CD4-positive, alpha-beta T cell treated with Interferon alpha-2 for 1 hour (primary cell): ENCODE measurements around the gene DPP6.
"Not testable (repeated sequence)": the region's sequence is repeated elsewhere in the genome, so short reads cannot be mapped to it uniquely, and the experiment has no call there.

Experiments used
- DNase-seq, 2 donors: peaks; one replicate each; pipeline ENCODE4 v3.0.0-alpha.2; 2020 to 2022

The DPP6 gene

DNA sequence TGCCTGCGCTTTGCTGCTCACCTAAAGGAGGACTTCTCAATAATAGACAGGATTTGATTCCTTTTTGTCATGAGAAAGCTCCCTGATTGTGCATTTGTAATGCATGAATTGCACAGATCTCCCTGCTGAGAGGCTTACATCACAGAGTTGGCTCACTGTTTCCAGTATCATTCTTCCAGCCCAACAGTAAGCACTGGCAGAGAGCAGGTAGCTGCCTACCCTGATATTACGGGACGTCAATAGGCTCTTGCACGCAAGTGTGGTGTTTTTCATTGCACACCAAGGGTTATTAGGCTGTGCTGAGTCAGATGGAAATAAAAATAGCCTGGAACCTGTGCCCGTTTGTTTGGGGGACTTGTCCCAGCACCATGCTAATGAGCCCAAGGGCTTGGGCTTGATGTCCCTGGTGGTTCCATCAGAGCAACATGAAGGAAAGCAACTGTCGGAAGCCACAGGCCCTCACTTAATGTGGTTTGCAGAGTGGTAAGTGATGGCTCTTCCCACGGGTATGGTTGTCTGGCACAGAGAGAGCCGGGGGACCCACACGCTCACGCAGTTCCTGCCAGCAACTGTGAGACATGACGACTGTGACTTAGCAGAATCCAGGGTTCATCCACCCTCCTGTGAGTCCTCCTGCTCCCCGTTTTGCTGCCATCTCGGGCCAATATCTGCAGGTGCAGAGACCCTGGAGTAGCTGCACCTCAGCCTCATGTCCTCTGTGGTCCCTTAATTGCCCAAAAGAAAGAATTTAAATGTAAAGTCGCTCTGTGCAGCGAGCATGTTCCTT is 20.4 kb downstream of the DPP6 start:
- not testable (repeated sequence) for DNase-seq

DNA sequence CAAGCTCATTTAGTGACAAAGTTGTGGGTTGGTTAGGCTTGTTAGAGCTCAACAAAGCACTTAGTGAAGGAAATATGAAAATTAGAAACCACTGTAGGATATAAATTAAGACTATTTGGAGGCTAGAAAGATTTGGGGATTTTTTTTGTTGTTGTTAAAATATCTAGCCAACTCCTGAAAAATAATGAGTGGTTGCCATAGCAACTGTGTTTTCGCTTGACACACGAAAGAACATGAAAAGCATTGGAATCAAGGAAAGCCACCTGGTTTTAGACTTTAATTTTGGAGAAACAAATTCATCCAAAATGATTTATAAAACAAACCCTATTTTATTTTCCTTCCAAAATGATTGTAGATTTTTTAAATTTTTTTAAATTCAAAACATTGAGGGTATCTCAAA is 26.3 kb downstream of the DPP6 start:
- DNase-seq = not testable (repeated sequence)

DNA sequence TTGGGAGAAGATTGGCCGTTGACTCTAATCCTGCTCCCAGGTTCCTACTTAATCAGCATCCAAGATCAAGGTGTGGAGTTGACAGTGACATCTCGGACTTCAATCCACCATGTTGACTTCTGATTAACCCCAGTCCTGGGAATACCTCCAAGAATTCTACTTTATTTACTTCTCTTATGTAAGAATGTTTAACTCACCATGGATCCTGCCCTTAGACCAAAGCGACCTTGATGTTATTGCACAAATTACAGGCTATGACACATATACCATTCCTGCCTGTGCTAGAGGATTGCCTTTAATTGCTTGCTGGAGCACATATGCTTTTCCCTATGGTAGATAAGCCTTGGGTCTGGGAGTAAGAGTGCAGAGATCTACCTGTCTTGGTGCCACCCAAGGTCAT is 28.1 kb downstream of the DPP6 start:
- not testable (repeated sequence) for DNase-seq

GRCh38 chr7:154087037-154087725 is 35.0 kb downstream of the DPP6 start:
- DNase-seq = not testable (repeated sequence)

DNA sequence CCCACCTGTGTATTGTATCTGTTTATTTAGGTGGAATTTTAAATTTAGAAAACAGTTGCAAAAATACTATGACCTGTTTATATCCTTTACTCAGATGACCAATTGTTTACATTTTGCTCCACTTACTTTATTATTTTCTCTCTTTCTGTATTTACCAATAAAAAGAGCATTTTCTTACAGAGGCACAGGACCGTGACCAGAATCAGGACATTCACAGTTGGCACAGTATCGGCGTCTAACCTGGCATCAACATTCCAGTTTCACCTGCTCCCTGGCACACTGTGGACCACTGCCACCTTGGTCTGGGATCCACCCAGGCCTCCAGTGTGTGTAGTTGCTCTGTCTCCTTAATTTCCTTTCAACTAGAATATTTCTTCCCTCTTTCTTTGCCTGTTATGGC is 39.9 kb downstream of the DPP6 start:
- not testable (repeated sequence) for DNase-seq

GRCh38 chr7:154095201-154095600 is 43.0 kb downstream of the DPP6 start:
- DNase-seq = not testable (repeated sequence)

- DNase-seq = not testable (repeated sequence)
Measured at GRCh38 chr7:154105063-154105462, 52.9 kb downstream of the DPP6 start.

- not testable (repeated sequence) for DNase-seq
Measured at GRCh38 chr7:154109615-154110014, 57.4 kb downstream of the DPP6 start.

DNA sequence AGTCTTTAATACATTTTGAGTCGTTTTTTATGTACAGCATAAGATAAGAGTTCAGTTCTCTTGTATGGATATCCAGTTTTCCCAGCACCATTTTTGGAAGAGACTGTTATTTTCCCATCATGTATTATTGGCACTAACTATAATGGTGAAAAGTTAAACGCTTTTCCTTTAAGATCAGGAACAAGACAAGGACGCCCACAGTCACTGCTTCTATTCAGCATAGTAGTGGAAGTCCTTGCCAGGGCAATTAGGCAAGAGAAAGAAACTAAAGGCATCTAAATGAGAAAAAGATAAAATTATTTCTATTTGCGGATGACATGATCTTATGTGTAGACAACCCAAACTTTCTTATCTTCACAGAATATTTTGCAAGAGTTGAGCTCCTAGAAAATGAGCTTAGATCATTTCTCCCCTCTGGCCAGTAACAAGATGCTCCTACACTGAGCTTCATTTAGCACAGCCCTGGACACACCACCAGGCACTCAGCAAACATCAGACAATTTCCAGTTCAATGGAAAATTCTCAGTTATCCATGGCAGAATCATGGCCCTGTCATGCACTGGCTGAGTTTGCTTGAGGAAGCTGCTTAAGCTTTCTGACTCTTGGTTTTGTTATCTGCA is 61.6 kb downstream of the DPP6 start:
- not testable (repeated sequence) for DNase-seq

- not testable (repeated sequence) for DNase-seq
Measured at GRCh38 chr7:154117411-154118390, 65.5 kb downstream of the DPP6 start.

GRCh38 chr7:154120825-154121224 is 68.6 kb downstream of the DPP6 start:
- DNase-seq = not testable (repeated sequence)

- DNase-seq = not testable (repeated sequence)
Measured at GRCh38 chr7:154122720-154123119, 70.5 kb downstream of the DPP6 start.

DNA sequence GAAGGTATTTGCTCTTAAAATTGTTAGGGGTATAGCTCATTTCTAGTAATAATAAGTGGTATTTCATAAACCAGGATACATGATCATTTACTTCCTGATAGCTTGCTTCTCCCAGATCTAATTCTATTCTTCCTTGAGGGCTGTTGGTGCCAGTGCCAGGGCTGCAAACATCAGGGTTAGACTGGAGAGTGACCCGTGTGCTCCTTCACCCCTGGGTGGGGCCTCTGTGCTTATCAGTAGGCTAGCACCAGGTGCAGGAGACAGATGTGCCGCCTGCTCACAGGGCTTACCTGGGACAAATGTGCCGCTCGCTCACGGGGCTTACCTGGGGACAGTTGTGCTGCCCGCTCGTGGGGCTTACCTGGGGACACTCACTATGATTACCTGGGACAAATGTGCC is 71.2 kb downstream of the DPP6 start:
- DNase-seq = not testable (repeated sequence)

DNA sequence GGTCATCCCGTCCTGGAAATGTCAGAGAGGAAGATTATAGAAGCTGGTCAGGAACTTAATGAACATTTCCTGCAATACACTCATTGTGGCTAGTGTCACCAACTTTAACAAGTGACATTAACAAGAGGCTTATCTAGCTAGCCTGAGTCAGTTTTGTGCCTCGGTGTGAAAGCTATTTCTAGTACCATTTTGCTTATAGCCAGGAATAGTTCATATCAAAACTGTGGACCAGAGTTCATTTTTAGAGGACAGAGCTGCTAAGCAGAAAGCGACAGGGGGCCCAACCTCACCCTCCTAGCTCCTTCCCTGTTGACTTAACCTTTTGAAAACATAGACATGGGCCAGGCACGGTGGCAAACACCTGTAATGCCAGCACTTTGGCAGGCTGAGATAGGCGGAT is 76.9 kb downstream of the DPP6 start:
- DNase-seq = not testable (repeated sequence)

DNA sequence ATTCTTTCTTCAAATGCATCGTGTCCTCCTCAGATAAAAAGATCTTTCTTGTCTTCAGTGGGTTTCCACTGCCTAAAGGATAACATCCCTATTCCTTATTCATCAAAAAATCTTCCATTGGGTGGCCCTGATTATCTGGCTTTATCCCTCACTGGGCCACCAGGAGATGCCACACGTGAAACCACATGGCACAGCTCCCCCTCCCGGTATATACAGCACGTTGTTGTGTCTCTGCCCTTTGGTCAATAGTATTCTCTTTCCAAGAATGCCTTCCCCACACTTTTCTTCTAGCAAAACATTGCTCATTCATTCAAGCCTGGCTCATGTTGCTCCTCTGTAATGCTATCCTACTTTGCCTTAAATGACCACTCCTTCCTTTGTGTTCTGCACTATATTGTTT is 80.4 kb downstream of the DPP6 start:
- DNase-seq = not testable (repeated sequence)

GRCh38 chr7:154133703-154134277 is 81.6 kb downstream of the DPP6 start:
- DNase-seq = not testable (repeated sequence)

DNA sequence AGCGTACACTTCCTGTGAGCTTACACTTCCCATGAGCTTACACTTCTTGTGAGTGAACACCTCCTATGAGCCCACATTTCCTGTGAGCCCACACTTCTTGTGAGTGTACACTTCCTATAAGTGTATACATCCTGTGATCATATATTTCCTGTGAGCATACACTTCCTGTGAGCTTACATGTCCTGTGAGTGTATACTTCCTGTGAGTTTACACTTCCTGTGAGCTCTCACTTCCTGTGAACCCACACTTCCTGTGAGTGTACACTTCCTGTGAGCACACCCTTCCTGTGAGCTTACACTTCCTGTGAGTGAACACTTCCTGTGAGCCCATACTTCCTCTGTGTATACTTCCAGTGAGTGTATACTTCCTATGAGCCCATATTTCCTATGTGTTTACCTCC is 82.5 kb downstream of the DPP6 start:
- not testable (repeated sequence) for DNase-seq

DNA sequence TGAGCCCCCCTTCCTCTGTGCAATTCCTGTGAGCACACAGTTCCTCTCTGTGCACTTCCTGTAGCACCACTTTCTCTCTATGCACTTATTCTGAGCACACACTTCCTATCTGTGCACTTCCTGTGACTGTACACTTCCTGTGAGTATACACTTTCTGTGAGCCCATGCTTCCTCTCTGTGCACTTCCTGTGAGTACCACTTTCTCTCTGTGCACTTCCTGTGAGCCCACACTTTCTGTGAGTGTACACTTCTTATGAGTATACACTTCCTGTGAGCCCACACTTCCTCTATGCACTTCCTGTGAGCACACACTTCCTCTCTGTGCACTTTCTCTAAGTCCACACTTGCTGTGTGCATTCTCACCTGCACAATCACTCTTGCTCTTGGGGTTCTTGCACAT is 83.4 kb downstream of the DPP6 start:
- not testable (repeated sequence) for DNase-seq

GRCh38 chr7:154145922-154146706 is 93.9 kb downstream of the DPP6 start:
- DNase-seq = not testable (repeated sequence)

DNA sequence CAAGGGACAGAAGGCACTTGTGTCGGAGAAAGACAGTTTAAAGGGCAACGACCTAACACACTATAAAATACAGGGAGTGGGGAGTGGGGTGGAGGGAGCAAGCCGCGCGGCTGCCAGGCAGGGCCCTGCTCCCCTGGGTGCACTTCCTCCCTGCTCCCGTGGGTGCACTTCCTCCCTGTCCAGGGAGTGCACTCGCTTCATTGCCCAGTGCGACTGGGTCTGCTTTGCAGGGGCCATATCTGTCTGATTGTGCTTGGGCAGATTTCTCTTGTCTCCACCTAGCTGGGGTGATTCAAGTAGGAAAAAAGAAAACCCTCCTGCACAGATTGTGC is 94.5 kb downstream of the DPP6 start:
- not testable (repeated sequence) for DNase-seq

DNA sequence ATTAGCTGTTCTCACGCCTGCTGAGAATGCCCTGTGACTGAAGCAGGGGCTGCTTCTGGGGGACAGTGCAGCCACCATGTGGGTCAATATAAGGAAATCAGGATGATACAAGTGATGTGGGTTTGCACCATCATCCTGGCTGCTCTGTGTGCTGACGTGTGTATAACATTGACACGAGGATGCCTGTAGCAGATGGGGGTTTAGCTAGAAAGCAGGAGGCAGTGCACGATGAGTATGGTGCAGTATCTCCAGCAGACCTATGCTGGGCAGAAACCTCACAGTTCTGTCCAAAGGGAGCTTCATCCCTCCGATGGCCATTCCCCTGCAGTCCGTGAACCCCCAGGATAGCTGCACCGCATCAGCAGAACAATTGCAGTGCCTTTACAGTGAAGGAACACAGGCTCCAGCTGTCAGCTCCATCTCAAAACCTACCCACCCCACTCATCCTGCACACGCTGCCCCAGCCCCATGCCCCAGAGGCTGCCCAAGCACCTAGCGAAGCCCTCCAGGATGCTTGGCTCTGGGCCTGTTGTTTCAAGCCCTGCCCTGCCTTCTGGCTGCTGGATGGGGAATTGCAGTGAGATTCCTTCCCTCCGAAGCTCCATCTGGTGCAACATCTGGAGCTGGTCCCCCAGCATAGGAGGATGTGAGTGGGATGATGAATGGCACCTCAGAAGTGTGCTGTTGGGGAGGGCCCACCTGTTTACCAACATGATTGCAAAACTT is 96.8 kb downstream of the DPP6 start:
- DNase-seq = not testable (repeated sequence)
